Activated CD4-positive, alpha-beta T cell treated with anti-CD3 and anti-CD28 coated beads for 1 hour (primary cell): ENCODE results near the gene RND3.

Source experiments
- DNase-seq: peaks from one replicate; pipeline ENCODE4 v3.0.0-alpha.2; 2020

Gene RND3

GRCh38 chr2:150487537-150488429 lies at the start of gene RND3:
Gene RND3 (minus strand): TSS chr2:150487667. CDS start chr2:150487417, 250 bp downstream.
- DNase-seq, result no peak

- no peak for DNase-seq
Observed at GRCh38 chr2:150535176-150535575, 47.7 kb upstream of the RND3 start.

- no peak for DNase-seq
Observed at GRCh38 chr2:150532879-150533278, 45.4 kb upstream of the RND3 start.

- DNase-seq, result no peak
Observed at GRCh38 chr2:150532020-150532419, 44.6 kb upstream of the RND3 start.

- no peak for DNase-seq
Observed at GRCh38 chr2:150531591-150531990, 44.1 kb upstream of the RND3 start.

- no peak for DNase-seq
Observed at GRCh38 chr2:150530168-150530567, 42.7 kb upstream of the RND3 start.

- DNase-seq, result no peak
Observed at GRCh38 chr2:150528861-150529801, 41.7 kb upstream of the RND3 start.

- DNase-seq, result no peak
Observed at GRCh38 chr2:150526827-150527226, 39.4 kb upstream of the RND3 start.

- DNase-seq, result no peak
Observed at GRCh38 chr2:150526006-150526405, 38.5 kb upstream of the RND3 start.

GRCh38 chr2:150522269-150522668 lies 34.8 kb upstream of the RND3 start:
- DNase-seq, result no peak

- no peak for DNase-seq
Observed at GRCh38 chr2:150520887-150521664, 33.6 kb upstream of the RND3 start.

- DNase-seq, result no peak
Observed at GRCh38 chr2:150520033-150520432, 32.6 kb upstream of the RND3 start.

- no peak for DNase-seq
Observed at GRCh38 chr2:150517951-150518680, 30.6 kb upstream of the RND3 start.

GRCh38 chr2:150513647-150514046 lies 26.2 kb upstream of the RND3 start:
- DNase-seq, result no peak

- DNase-seq, result no peak
Observed at GRCh38 chr2:150508497-150509137, 21.1 kb upstream of the RND3 start.

GRCh38 chr2:150507071-150507470 lies 19.6 kb upstream of the RND3 start:
- no peak for DNase-seq

- DNase-seq, result no peak
Observed at GRCh38 chr2:150505178-150505577, 17.7 kb upstream of the RND3 start.

GRCh38 chr2:150495993-150496627 lies 8.6 kb upstream of the RND3 start:
- no peak for DNase-seq

- DNase-seq, result no peak
Observed at GRCh38 chr2:150495001-150495400, 7.5 kb upstream of the RND3 start.

- DNase-seq, result no peak
Observed at GRCh38 chr2:150494234-150494945, 6.9 kb upstream of the RND3 start.
